Brain pericyte (primary cell): ENCODE results near the gene TMEM52.
A peak's percentile ranks its signal among the peaks of the same experiment; 100 is the strongest.
"Not testable (repeated sequence)": the region's sequence is repeated elsewhere in the genome, so short reads cannot be mapped to it uniquely, and the experiment has no call there.

Experiments
- DNase-seq: peaks from one replicate; pipeline ENCODE4 v3.0.0-alpha.2; 2012; ENCODE audit warnings: low read depth, low spot score

The TMEM52 gene

DNA sequence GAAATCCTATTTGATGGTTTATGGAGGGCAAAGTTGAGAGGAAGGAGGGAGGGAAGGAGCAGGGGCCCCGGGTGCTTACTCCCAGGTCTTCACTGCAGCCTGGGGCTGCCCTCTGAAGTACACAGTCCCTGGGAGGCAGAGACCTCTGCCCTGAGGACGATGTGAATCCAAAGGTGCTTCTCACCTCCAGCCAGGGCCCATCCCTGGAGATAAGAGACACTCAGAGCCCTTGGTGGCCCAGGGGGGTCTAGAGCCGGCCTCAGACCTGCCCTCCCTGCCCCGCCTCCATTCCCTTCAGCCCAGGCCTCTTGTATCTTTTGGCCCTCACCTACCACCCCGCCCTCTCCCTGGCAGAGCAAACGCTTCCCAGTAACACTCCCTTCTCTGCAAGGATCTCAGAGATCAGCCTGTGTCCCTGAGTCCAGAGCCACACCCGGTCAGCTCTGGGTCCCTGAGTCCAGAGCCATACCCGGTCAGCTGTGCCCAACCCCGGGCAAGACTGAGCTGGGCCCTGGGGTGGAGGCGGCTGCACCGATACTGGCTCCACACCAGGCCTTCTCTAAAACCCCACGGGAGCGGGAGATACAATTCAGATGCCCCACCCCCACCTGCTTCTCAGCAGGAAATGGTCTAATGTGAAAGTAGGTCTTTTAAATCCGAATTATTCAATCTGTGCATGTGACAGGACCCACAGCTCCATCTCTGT, 24.6 kb downstream of the TMEM52 start:
- DNase-seq = no peak

- DNase-seq = no peak
Measured at GRCh38 chr1:1893997-1894353, 25.1 kb downstream of the TMEM52 start.

- DNase-seq = no peak
Measured at GRCh38 chr1:1893291-1893985, 25.6 kb downstream of the TMEM52 start.

DNA sequence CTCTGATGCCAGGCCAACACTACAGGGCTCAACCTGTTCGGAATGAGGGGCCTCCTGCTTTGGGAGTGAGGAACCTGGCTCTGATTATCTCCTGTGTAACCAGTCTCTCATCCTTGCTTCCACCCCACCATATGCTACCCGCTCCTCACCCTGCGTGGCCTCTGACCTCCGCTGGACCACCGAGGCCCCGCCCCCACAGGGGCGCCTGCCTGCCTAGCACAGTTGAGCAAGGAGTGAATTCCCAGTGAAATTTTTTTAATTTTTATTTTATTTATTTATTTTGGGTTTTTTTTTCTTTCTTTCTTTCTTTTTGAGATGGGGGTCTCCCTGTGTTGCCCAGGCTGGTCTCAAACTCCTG, 26.3 kb downstream of the TMEM52 start:
- DNase-seq = no peak

DNA sequence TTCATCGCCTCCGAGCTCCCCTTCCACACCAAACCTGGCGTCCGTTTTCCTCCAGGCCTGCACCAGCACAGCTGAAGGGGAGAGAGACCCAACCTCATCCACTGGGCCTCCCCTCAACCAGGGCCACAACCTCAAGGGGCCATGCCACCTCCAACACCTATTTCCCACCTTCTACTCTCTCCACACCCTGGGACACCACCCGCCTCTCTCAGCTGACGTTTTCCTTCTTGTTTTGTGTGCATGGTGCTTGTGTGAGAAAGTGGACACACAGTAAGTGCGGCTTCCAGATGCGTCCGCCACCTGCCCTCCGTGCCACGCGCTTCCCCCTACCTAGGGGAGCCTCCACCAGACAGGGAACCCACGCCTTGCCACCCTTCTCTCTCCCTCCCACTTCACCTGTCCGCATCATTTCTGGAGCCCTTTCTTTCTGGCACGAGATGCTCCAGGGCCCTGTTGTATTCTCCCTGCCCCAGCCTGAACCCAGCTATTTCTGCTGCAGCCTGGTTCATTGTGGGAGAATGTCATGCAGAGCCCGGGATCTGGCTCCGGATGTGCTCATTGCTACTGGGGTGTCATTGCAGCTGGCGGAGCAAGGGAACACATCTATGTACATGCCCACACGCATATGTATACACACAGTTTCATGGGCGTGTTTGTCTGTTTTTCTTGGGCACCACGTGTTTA, 26.9 kb downstream of the TMEM52 start:
- no peak for DNase-seq

GRCh38 chr1:1891349-1892078, 27.6 kb downstream of the TMEM52 start:
- no peak for DNase-seq

GRCh38 chr1:1890506-1891348, 28.4 kb downstream of the TMEM52 start, which contains the start of gene GNB1:
Gene GNB1 (minus strand): TSS chr1:1891087. CDS start chr1:1825453, 65,634 bp downstream.
- peak; percentile 36 for DNase-seq

- DNase-seq = no peak
Measured at GRCh38 chr1:1889847-1890505, 29.1 kb downstream of the TMEM52 start.

- no peak for DNase-seq
Measured at GRCh38 chr1:1889090-1889750, 29.9 kb downstream of the TMEM52 start.

- DNase-seq = not testable (repeated sequence)
Measured at GRCh38 chr1:1883890-1884289, 35.2 kb downstream of the TMEM52 start.

DNA sequence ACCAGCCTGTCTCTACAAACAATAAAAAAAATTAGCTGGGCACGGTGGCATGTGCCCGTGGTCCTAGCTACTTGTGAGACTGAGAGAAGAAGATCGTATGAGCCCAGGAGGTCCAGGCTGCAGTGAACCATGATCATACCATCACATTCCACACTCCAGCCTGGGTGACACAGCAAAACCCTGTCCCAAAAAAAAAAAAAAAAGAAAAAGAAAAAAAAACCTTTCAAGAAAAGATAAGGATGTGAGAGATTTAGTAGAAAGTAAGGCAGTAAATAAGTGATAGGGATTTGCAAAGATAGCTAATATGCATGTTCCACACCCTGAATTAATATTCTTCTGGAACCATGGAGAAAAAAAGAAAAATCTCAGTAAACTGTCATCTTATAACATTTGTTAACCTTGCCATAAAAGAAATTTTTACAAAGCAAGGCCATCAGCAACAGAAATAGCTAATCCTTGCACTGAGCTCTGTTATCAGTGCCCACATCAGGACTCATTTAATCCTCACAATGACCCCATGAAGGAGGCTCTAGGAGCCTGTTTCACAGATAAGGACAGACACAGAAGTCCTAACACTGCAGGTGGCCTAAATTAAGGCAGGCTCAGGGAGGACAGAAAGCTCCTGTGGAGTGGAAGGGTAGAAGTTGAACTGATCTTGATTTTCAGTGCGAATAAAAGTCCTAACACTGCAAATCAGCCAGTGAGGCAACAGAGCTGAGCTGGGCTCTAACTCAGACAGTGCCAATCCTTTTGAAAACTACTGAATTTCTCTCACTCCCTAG, 35.8 kb downstream of the TMEM52 start:
- no peak for DNase-seq

DNA sequence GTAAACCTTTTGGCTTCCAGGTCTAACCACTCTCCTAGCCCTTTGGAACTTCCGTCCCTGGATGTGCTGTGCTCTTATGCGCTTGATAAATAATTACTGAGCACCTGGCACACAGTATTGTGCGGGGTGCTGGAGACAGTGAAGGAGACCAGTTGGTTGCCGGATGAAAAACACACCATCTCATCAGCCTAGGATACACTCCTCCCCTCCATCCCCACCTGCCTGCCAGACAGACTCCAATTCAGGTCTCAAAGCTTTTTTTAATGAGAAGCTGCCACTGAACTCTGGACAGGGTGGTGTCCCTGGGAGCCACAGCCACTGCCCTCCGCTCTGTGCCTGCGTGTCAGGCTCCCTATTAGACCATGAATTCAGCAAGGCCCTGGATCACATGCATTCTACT, 37.4 kb downstream of the TMEM52 start:
- no peak for DNase-seq

DNA sequence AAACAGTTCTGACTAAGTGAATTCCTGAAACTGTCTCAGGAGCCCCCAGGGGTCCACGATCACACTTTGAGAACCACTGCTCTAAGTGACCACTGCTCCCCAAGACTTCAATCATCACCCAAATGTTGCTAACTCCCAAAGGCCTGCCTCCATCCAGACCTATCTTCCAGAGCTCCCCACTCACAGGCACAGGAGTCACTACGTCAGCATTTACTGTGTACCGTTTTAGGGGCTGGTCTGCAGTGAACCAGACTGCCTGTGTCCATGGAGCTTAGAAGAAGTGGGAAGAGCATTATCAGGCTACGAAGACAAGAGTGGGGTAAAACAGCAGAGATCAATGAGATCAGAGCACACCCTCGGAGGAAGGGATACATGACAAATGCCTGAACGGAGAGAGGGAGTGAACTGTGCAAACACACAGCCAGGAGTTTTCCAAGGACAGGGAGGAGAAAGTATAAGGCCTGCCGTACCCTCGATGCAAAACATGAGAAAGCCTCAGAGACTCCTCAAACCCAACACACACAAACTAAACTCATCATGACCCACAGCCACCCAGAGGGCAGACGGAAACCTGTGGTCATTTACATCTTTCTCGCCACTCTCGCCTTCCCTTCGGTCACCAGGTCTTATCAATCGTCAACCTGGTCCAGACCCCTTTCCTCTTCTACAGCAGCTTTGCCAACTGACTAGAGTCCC, 38.3 kb downstream of the TMEM52 start:
- DNase-seq = no peak

- DNase-seq = no peak
Measured at GRCh38 chr1:1879942-1880341, 39.1 kb downstream of the TMEM52 start.

DNA sequence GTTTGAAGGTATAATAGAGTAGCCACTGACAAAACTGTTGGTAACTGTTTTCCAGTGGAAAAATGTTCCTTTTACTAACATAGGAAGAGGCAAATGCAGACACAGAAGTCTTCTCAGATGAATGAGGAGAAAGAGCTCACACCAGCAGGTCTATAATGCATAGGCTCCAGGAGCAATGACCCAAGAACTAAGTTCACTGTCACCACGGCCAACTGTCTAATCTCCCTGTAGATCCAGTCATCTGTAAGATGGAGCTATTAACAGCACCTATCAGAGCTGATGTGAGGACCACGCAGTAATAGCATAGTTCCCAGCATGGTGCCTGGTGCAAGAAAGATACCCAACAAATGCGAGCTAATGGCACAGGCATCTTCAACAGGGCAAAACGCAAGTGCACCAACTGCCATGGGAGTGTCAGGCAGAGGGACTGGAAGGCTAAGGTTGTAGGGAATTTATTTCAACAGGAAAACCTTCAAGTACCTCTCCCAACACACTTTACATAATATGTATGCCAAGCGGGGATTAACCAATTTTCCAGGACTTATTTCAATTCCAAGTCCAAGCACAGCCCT, 41.1 kb downstream of the TMEM52 start:
- no peak for DNase-seq

DNA sequence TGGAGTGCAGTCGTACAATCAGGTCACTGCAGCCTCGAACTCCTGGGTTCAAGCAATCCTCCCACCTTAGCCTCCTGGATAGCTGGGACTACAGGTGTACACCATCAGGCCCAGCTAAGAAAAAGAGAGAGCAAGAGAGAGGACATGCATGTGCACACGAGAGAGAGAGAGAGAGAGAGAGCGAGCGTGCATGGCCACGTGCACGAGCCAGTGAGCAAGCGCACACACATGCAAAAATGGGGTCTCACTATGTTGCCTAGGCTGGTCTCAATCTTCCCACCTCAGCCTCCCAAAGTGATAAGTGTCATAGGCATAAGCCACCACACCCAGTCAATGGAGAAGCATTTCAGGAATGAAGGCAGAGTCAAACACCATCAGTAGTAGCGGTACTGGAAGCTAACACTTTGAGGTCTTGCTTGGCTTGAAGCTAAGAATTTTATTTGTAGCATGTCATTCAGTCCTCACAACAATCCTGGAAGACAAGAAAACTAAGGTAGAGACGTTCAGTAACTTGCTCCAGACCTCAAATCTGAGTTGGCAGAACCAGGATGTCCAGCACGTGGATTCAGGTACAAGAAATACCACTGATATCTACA, 42.6 kb downstream of the TMEM52 start:
- no peak for DNase-seq

- DNase-seq = no peak
Measured at GRCh38 chr1:1875932-1876331, 43.1 kb downstream of the TMEM52 start.

- DNase-seq = no peak
Measured at GRCh38 chr1:1874901-1875300, 44.2 kb downstream of the TMEM52 start.
